Fibroblast of lung (primary cell): ENCODE data around the gene MDFIC.

Source experiments
- EZH2 ChIP-seq: IDR thresholded peaks from 2 replicates; pipeline ENCODE4 v1.5.1; 2012; ENCODE audit warnings: low read length, control low read depth, mild to moderate bottlenecking; ENCODE audit errors: missing control alignments
- TF ChIP-seq, protein P1 (sequence below), 2 donors: IDR thresholded peaks in 1 of 2; conservative IDR thresholded peaks in 1 of 2; 1 replicate in 1 of 2; 2 replicates in 1 of 2; pipeline ENCODE4 v1.5.1; 2011 to 2012; ENCODE audit warnings: low read length in 2 of 2, control low read depth in 1 of 2, inconsistent platforms in 1 of 2, low read depth in 1 of 2, mild to moderate bottlenecking in 1 of 2

GRCh38 chr7:114941692-114942091 lies 19.8 kb downstream of the MDFIC start:
- TF ChIP-seq, protein P1, sequence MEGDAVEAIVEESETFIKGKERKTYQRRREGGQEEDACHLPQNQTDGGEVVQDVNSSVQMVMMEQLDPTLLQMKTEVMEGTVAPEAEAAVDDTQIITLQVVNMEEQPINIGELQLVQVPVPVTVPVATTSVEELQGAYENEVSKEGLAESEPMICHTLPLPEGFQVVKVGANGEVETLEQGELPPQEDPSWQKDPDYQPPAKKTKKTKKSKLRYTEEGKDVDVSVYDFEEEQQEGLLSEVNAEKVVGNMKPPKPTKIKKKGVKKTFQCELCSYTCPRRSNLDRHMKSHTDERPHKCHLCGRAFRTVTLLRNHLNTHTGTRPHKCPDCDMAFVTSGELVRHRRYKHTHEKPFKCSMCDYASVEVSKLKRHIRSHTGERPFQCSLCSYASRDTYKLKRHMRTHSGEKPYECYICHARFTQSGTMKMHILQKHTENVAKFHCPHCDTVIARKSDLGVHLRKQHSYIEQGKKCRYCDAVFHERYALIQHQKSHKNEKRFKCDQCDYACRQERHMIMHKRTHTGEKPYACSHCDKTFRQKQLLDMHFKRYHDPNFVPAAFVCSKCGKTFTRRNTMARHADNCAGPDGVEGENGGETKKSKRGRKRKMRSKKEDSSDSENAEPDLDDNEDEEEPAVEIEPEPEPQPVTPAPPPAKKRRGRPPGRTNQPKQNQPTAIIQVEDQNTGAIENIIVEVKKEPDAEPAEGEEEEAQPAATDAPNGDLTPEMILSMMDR (conservative IDR thresholded peaks at IDR 0.05 in 1 of 2, IDR thresholded peaks at IDR 0.05 in 1 of 2; ENCODE audit: low read depth in 1 of 2, low read length in 2 of 2), result no peak
- no peak for TF ChIP-seq EZH2
